AG08396 (cell line): ENCODE results near the gene IPP.
A peak's percentile ranks its signal among the peaks of the same experiment; 100 is the strongest.
"Not testable (repeated sequence)": the region's sequence is repeated elsewhere in the genome, so short reads cannot be mapped to it uniquely, and the experiment has no call there.

ENCODE experiments used
- DNase-seq: peaks from one replicate; pipeline ENCODE4 v3.0.0; 2012; ENCODE audit warnings: low spot score, mixed read lengths

The IPP gene

GRCh38 chr1:45750298-45751038 is at the start of gene IPP:
IPP (minus strand) TSS chr1:45750653; CDS start chr1:45746411, 4,242 bp downstream.
- DNase-seq = peak; percentile 100

DNA sequence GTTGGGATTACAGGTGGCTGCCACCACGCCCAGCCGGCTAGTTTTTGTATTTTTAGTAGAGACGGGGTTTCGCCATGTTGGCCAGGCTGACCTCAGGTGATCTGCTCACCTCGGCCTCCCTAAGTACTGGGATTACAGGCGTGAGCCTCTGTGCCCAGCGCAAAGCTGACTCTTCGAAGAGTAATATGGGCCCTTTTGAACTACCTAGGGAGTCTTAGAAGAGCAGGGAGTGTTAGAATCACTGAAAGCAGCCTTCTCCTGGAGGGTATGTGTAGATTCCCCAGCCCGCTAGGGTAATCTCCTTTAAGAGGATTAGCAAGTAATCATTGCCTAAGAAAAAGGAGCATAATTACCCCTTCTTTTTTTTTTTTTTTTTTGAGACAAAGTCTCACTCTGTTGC is 46.5 kb upstream of the IPP start:
- DNase-seq = no peak

DNA sequence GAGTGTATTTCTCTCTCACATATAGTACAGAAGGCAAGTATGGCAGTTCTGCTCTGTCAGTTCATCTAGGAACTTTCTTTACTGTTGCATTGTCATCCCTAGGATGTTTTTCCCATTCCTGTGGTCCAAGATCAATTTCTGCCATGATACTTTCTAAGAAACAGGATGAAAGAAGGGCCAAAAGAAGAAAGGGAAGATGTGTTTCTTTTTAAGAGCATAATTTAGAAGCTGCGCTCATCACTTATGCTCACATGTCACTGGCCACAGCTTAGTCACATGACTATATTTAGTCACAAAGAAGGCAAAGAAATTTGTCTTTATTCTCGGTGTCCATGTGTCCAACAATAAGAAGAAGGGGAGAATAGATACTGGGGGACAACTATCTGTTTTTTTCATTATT is 45.9 kb upstream of the IPP start:
- no peak for DNase-seq

DNA sequence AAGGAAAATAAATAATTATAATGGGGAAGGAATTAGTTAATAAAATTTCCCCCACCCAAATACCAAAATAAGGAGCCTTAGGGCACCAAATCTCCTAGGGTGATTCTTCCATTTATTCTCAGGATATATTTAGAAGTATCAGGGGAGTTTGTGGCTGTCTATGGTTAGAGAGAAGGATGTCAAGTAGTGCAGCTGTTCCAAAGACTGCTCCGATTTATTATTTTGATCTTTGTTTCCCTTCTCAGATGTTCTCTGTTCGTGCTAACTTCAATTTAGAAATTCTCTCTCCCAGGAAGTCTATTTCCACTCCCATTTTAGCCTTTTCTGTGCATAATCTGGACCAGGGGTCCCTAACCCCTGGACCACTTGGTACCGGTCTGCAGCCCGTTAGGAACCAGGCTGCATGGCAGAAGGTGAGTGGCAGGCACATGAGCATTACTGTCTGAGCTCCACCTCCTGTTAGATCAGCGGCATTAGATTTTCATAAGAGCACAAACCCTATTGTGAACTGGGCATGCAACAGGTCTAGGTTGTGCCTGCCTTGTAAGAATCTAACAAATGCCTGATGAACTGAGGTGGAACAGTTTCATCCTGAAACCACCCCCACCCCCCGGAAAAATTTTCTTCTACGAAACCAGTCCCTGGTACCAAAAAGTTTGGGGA is 43.6 kb upstream of the IPP start:
- DNase-seq = no peak

- DNase-seq = no peak
Measured at GRCh38 chr1:45792744-45793143, 42.3 kb upstream of the IPP start.

GRCh38 chr1:45789601-45790000 is 39.1 kb upstream of the IPP start:
- DNase-seq = no peak

- no peak for DNase-seq
Measured at GRCh38 chr1:45787905-45788304, 37.5 kb upstream of the IPP start.

GRCh38 chr1:45785583-45785982 is 35.1 kb upstream of the IPP start:
- DNase-seq = no peak

- DNase-seq = no peak
Measured at GRCh38 chr1:45775794-45776193, 25.3 kb upstream of the IPP start.

DNA sequence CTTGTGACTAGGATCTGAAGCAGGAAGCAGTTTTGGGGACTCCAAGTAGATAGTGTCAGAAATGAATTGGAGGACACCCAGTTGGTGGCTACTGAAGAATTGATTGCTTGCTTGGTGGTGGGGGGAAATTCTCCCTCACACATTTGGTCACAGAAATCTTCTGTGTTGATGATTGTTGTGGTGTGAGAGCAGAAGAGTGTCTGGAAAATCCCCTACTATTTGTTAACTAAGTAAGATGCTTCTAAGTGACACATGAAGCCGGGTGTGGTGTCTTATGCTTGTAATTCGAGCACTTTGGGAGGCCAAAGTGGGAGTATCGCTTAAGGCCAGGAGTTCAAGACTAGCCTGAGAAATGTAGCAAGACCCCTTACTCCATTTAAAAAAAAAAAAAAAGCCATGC is 22.5 kb upstream of the IPP start:
- DNase-seq = no peak

DNA sequence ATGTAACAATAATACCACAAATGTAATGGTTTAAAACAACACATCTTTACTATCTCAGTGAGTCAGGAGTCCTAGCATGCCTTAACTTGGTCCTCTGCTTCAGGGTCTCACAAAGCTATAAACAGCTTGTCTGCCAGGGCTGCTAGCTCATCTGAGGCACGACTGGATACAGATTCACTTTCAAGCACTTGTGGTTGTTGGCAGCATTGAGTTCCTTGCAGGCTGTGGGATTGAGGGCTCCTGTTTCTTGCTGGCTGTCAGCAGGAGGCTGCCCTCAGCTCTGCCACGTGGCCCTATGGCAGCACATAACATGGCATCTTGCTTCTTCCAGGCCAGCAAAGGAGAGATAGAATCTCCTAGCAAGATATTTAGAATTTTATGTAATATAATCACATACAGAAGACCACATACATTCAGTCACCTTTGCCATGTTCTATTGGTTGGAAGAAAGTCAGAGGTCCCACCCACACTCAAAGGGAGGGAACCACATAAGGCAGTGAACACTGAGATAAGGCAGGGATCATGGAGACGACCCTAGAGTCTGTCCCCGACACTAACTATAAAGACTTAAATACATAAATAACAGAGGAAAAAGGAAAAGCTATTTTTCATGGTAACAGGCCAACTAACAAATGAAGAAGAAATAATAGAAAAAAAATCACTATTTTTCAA is 18.9 kb upstream of the IPP start:
- DNase-seq = peak; percentile 58

GRCh38 chr1:45767035-45767434 is 16.6 kb upstream of the IPP start:
- DNase-seq = peak; percentile 21

DNA sequence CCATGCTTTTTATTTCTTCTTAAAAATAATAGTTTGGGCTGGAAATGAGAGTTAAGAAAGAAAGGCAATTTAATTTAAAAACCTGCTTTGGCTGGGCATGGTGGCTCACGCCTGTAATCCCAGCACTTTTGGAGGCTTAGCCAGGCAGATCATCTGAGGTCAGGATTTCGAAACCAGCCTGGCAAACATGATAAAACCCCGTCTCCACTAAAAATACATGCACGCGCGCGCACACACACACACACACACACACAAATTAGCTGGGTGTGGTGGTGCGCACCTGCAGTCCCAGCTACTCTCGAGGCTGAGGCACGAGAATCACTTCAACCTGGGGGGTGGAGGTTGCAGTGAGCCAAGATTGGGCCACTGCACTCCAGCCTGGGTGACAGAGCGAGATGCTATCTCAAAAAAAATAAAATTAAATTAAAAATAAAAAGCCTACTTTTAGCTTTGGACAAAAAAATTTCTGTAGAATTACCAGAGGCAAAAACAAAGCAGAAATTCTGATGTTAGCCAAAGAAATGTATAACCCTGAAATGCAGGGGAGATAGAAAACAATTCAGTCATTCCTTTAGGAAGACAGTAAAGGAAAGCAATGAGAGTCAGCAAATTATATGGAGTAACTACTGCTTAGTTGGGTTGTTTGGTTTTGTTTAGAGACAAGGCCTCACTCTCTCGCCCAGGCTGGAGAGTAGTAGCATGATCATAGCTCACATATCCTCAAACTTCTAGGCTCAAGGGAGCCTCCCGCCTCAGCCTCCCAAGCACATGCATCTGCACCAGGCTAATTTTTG is 15.7 kb upstream of the IPP start:
- DNase-seq = no peak

GRCh38 chr1:45762291-45762690 is 11.8 kb upstream of the IPP start:
- no peak for DNase-seq

- DNase-seq = no peak
Measured at GRCh38 chr1:45755697-45756096, 5.2 kb upstream of the IPP start.

DNA sequence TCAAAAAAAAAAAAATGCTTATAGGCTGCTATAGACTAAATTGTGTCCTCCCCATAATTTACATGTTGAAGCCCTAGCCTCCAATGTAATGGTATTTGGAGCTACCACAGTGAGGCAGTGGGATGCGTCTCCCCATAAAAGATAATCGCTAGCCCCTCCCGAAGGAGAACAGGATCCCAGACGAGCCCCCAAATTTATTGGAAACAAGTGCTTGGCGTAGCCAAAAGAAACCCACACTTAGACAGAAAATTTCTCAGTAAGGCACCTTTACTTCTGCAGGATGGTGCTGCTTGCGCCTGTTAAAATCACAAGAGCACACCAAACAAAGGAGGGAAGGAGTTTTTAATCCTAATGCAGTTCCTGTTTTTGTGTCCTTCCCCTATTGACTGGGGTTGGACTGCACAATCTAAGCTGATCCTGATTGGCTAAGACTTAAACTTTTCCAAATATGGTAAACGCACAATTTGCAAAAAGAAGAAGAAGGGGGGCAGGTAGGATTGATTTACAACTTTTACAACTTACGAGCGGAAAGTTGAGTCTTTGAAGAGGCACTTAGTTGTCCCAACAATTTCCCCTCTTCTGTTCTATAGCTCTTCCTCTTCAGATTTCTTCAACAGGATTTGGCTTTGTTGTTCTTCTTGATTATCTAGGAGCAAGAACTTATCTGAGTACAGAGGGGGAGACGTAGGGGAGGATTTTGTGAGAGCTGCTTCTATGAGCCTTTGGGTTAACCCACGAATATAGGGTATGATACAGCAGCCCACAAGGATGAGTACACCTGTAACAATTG is 3.0 kb upstream of the IPP start:
- no peak for DNase-seq

DNA sequence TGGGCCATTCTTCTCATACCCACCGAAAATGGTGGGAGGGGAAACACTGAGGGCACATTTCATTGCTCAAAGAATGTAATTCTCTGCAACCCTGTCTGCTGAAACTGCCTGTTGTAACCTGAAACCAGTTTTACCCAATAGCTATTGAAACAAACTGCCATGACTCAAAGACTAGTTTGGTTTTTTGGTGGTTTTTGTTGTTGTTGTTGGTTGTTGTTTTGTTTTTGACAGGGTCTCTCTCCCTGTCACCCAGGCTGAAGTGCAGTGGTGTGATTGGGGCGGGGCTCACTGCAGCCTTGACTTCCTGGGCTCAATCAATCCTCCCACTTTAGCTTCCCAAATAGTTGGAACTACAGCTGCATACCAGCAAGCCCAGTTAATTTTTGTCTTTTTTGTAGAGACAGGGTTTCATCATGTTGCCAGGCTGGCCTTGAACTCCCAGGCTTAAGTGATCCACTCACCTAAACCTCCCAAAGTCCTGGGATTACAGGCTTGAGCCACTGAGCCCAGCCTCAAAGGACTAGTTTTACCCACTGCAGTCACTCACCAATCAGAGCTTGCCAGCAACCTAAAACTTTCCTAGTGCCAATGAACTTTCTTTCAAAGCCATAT is 2.1 kb upstream of the IPP start:
- peak; percentile 10 for DNase-seq

- DNase-seq = no peak
Measured at GRCh38 chr1:45752014-45752413, 1.6 kb upstream of the IPP start.

DNA sequence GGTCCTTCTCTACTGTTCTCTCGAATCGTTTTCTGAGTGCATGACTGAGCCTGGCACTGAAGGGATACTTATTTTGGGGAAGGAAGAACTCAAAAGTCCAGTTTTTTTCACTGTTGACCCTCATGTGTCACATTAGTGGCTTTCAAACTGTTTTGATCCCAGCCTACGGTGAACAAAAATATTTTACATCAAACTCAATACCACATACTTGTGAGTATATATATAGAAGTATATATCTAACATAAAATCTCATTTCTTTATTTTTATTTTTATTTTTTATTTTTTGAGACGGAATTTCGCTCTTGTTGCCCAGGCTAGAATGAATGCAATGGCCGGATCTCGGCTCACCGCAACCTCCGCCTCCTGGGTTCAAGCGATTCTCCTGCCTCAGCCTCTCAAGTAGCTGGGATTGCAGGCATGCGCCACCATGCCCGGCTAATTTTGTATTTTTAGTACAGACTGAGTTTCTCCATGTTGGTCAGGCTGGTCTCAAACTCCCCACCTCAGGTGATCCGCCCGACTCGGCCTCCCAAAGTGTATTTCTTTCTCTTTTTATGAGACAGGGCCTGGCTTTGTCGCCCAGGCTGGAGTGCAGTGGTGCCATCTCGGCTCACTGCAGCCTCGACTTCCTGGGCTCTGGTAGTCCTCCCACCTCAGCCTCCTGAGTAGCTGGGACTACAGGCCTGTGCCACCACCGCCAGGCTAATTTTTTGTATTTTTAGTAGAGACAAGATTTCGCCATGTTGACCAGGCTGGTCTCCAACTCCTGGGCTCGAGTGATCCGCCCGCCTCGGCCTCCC is 786 bp upstream of the IPP start:
- not testable (repeated sequence) for DNase-seq

DNA sequence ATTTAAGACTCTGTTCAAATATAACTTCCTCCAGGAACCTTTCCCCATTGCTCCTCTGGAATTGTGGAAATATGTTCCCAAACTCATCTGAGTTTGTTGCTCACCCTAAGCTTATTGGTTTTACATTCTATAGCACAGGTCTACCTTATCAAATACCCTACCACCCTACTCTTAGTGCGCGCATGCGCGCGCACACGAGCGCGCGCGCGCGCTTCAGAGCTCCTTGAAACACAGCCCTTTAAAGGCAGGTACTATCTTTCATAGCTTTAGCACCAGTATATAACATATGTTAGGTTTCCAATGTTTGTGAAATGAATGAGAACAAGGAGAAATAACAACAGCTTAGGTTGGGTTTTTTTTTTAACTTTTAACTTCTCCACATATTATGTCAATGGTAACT is 3.5 kb downstream of the IPP start:
- no peak for DNase-seq
